SK-N-SH (cell line): Measurements from ENCODE around the gene UST.

Experiments
- EP300 ChIP-seq, 2 experiments: IDR thresholded peaks; 2 replicates each; pipeline versions ENCODE4 v1.4.0 to v1.6.1; 2012; ENCODE audit warnings: borderline replicate concordance in 1 of 2, low read depth in 1 of 2, low read length in 1 of 2
- FOXM1 ChIP-seq: IDR thresholded peaks from 2 replicates; pipeline ENCODE4 v1.4.0; 2012; ENCODE audit warnings: low read depth, mild to moderate bottlenecking
- MXI1 ChIP-seq: IDR thresholded peaks from 2 replicates; pipeline ENCODE4 v1.6.1; 2012; ENCODE audit warnings: mild to moderate bottlenecking, low read depth, low read length, improper control_type of control experiment
- NRF1 ChIP-seq: IDR thresholded peaks from 2 replicates; pipeline ENCODE4 v1.6.1; 2012; ENCODE audit warnings: low read depth, mild to moderate bottlenecking, low read length
- REST ChIP-seq: IDR thresholded peaks from 2 replicates; pipeline ENCODE4 v1.6.1; 2012; ENCODE audit warnings: mild to moderate bottlenecking, low read depth, low read length, moderate library complexity
- USF2 ChIP-seq: fragments of 150-350 bp; IDR thresholded peaks from 2 replicates; pipeline ENCODE4 v1.6.1; 2017; ENCODE audit warnings: antibody characterized with exemption, low read length, low read depth, borderline replicate concordance
- TF ChIP-seq, protein P1 (sequence below): fragments of 200-600 bp; sonication (generic); IDR thresholded peaks from 2 replicates; pipeline ENCODE4 v1.6.1; 2017; ENCODE audit warnings: antibody characterized with exemption, mild to moderate bottlenecking, moderate library complexity

- TF ChIP-seq, protein P1, sequence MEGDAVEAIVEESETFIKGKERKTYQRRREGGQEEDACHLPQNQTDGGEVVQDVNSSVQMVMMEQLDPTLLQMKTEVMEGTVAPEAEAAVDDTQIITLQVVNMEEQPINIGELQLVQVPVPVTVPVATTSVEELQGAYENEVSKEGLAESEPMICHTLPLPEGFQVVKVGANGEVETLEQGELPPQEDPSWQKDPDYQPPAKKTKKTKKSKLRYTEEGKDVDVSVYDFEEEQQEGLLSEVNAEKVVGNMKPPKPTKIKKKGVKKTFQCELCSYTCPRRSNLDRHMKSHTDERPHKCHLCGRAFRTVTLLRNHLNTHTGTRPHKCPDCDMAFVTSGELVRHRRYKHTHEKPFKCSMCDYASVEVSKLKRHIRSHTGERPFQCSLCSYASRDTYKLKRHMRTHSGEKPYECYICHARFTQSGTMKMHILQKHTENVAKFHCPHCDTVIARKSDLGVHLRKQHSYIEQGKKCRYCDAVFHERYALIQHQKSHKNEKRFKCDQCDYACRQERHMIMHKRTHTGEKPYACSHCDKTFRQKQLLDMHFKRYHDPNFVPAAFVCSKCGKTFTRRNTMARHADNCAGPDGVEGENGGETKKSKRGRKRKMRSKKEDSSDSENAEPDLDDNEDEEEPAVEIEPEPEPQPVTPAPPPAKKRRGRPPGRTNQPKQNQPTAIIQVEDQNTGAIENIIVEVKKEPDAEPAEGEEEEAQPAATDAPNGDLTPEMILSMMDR, result no peak
- TF ChIP-seq MXI1 (no peak), EP300 (IDR thresholded peaks at IDR 0.05; ENCODE audit: borderline replicate concordance in 1 of 2, low read depth in 1 of 2, low read length in 1 of 2) (no peak), FOXM1 (no peak), REST (no peak), USF2 (no peak), NRF1 (no peak)
Observed at GRCh38 chr6:148814869-148815268, 68.0 kb downstream of the UST start.
